Peyer's patch (tissue), 4 donors: Measurements from ENCODE around the gene TMEM91. TPM values are rescaled to one million over a fixed set of nuclear protein-coding genes. Genes with fewer than 3 reads are reported as not detected.

Source experiments
- DNase-seq, 3 donors: peaks; one replicate each; pipeline ENCODE4 v3.0.0-alpha.2; 2017 to 2019
- H3K27ac ChIP-seq, 4 donors: fragments of 200-600 bp; sonication (generic); one replicate each; pipeline ENCODE4 v1.5.1; 2016 to 2019
- H3K27me3 ChIP-seq, 2 donors: fragments of 200-600 bp; sonication (generic); one replicate each; pipeline ENCODE4 v1.5.1; 2019
- H3K36me3 ChIP-seq, 3 donors: fragments of 200-600 bp; sonication (generic); one replicate each; pipeline ENCODE4 v1.5.1; 2016 to 2019
- H3K4me1 ChIP-seq, 4 donors: fragments of 200-600 bp; sonication (generic); one replicate each; pipeline ENCODE4 v1.5.1; 2016 to 2019
- H3K4me3 ChIP-seq, 4 donors: fragments of 200-600 bp; sonication (generic); 1 replicate in 3 of 4; 2 replicates in 1 of 4; pipeline ENCODE4 v1.5.1; 2016 to 2019; ENCODE audit warnings: mild to moderate bottlenecking in 1 of 4
- H3K9me3 ChIP-seq, 4 donors: fragments of 200-600 bp; sonication (generic); one replicate each; pipeline ENCODE4 v1.5.1; 2016 to 2019; ENCODE audit warnings: mild to moderate bottlenecking in 1 of 4
- POLR2A ChIP-seq, 2 donors: fragments of 450-650 bp; IDR thresholded peaks; one replicate each; pipeline ENCODE4 v1.5.1; 2017; ENCODE audit warnings: antibody characterized with exemption in 2 of 2, mild to moderate bottlenecking in 2 of 2, moderate library complexity in 2 of 2
- total RNA-seq, 4 donors: library from RNA; depleted of rRNA; stranded (reverse); fragments of >200 nt; gene quantifications; one replicate each; pipeline ENCODE4 v1.1.0, GENCODE V29; 2016
- TF ChIP-seq, protein P1 (sequence below), 6 experiments: fragments of 450-650 bp in 4 of 6; fragments of 200-600 bp in 2 of 6; sonication (generic) in 1 of 6; IDR thresholded peaks; one replicate each; pipeline ENCODE4 v1.5.1; 2017 to 2019; ENCODE audit warnings: antibody characterized with exemption in 6 of 6, mild to moderate bottlenecking in 3 of 6, moderate library complexity in 1 of 6

TMEM91 gene
- total RNA-seq, 4 donors from 2014 or later = 8.3 to 19.6 (median 11.0) TPM

DNA sequence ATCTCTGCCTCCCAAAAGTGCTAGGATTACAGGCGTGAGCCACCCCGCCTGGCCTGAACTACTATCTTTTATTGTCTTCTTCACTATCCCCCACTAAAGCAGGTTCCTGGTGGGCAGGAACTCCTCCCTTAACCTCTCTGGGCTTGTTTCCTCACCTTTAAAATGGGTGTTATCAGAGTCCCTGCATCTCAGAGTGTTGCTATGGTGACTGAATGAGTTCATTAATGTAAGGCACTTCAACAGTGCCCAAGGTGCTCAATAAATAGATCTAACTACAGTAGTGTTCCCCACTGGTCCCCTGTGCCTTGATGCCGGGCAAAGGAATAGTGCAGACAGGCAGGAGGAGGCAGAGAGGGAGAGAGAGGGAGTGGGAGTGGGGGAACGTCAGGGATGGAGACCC is 45.9 kb upstream of the TMEM91 start:
- TF ChIP-seq POLR2A (IDR thresholded peaks at IDR 0.05) = no peak
- TF ChIP-seq, protein P1, sequence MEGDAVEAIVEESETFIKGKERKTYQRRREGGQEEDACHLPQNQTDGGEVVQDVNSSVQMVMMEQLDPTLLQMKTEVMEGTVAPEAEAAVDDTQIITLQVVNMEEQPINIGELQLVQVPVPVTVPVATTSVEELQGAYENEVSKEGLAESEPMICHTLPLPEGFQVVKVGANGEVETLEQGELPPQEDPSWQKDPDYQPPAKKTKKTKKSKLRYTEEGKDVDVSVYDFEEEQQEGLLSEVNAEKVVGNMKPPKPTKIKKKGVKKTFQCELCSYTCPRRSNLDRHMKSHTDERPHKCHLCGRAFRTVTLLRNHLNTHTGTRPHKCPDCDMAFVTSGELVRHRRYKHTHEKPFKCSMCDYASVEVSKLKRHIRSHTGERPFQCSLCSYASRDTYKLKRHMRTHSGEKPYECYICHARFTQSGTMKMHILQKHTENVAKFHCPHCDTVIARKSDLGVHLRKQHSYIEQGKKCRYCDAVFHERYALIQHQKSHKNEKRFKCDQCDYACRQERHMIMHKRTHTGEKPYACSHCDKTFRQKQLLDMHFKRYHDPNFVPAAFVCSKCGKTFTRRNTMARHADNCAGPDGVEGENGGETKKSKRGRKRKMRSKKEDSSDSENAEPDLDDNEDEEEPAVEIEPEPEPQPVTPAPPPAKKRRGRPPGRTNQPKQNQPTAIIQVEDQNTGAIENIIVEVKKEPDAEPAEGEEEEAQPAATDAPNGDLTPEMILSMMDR (IDR thresholded peaks at IDR 0.05) = no peak
- Histone ChIP-seq H3K27me3 (no peaks in the 10 kb centered on the region), H3K4me3 (no peak overlapping the region), H3K36me3 (peaks cover 0 to 24% (median 0%) of the 10 kb centered on the region in 3 donors), H3K27ac (no peak overlapping the region), H3K9me3 (no peaks in the 10 kb centered on the region), H3K4me1 (peaks cover 8 to 51% (median 35%) of the 10 kb centered on the region in 4 donors)
- no peak for DNase-seq

DNA sequence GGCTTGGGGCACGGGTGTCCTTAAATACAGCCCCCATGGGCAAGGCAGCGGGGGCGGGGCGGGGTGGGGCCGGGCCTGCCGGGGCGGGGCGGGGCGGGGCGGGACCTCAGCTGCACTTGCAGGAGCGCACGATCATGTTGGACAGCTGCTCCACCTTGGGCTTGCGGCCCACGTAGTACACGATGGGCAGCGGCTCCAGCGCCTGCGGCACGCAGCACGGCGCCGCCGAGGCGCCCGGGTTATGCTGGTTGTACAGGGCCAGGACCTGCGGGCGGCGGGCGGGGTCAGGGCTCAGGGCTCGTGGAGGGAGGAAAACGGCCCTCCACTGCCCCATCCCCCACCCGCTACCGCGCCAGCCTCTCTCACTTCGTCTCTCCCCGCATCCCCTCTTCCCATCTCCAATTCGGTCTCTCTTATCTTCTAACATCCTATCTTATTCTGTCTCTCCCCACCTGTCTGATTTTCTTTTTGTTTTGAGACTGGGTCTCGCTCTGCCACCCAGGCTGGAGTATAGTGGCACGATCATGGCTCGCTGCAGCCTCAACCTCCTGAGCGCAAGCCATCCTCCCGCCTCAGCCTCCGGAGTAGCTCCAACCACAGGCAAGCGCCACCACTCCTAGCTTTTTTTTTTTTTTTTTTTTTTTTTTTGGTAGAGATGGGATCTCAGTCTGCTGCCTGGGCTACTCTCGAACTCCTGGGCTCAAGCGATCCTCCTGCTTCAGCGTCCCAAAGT is 45.2 kb upstream of the TMEM91 start:
- no peak for DNase-seq
- no peak overlapping the region for H3K27ac ChIP-seq
- no peaks in the 10 kb centered on the region for H3K27me3 ChIP-seq
- H3K4me3 ChIP-seq = no peak overlapping the region
- TF ChIP-seq, protein P1 (IDR thresholded peaks at IDR 0.05) = no peak
- no peak for TF ChIP-seq POLR2A (IDR thresholded peaks at IDR 0.05)
- H3K36me3 ChIP-seq = peaks cover 0 to 29% (median 0%) of the 10 kb centered on the region in 3 donors
- H3K9me3 ChIP-seq = no peaks in the 10 kb centered on the region
- peaks cover 2 to 45% (median 28%) of the 10 kb centered on the region in 4 donors for H3K4me1 ChIP-seq

DNA sequence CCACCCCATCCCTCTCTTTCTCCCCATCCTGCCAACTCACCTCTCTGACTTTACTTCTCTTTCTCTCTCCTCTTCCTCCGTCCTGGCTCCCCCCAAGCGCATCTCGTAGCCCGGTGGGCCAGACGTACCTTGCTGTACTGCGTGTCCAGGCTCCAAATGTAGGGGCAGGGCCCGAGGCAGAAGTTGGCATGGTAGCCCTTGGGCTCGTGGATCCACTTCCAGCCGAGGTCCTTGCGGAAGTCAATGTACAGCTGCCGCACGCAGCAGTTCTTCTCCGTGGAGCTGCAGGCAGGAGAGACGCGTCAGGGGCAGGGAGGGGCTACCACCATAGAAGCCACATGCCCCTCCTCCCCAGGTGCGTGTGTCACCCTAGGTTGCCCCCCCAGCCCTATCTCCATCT is 44.3 kb upstream of the TMEM91 start:
- Histone ChIP-seq H3K4me3 (no peak overlapping the region), H3K36me3 (peaks cover 0 to 29% (median 0%) of the 10 kb centered on the region in 3 donors), H3K4me1 (peaks cover 0 to 37% (median 25%) of the 10 kb centered on the region in 4 donors), H3K27ac (no peak overlapping the region), H3K9me3 (no peaks in the 10 kb centered on the region), H3K27me3 (no peaks in the 10 kb centered on the region)
- DNase-seq = no peak
- TF ChIP-seq, protein P1 (IDR thresholded peaks at IDR 0.05) = no peak
- no peak for TF ChIP-seq POLR2A (IDR thresholded peaks at IDR 0.05)

DNA sequence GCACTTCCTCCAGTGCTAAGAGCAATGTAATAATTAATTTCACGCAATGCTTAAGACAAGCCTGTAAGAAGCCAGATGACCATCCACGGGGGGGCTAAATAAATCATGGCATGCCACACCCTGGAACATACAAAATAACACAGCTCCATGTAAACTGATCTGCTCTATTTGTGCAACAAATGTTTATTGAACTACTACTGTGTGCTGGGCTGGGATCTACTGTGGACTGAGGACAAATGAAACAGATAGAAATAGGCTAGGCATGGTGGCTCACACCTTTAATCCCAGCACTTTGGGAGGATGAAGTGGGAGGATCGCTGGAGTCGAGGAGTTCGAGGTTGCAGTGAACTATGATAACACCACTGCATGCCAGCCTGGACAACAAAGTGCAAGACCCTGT is 43.9 kb upstream of the TMEM91 start:
- no peak overlapping the region for H3K4me3 ChIP-seq
- H3K4me1 ChIP-seq = peaks cover 0 to 32% (median 22%) of the 10 kb centered on the region in 4 donors
- TF ChIP-seq, protein P1 (IDR thresholded peaks at IDR 0.05) = no peak
- TF ChIP-seq POLR2A (IDR thresholded peaks at IDR 0.05) = no peak
- peaks cover 0 to 29% (median 0%) of the 10 kb centered on the region in 3 donors for H3K36me3 ChIP-seq
- no peak overlapping the region for H3K27ac ChIP-seq
- H3K27me3 ChIP-seq = no peaks in the 10 kb centered on the region
- no peak for DNase-seq
- no peaks in the 10 kb centered on the region for H3K9me3 ChIP-seq

DNA sequence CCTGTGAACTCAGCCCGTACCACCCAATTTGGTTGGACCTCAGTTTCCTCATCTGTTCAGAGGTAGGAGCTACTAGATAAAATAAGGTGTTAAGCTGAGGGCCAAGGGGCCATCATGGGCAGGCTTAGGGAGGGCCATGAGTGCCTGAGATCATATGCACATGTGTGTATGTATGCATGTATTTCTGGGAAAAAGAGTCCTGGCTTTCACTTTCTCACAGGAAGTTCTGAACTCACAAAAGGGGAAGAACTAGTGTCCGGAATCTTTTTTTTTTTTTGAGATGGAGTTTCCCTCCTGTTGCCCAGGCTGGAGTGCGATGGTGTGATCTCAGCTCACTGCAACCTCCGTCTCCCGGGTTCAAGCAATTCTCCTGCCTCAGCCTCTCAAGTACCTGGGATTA is 41.5 kb upstream of the TMEM91 start:
- Histone ChIP-seq H3K27me3 (no peaks in the 10 kb centered on the region), H3K27ac (peak overlapping the region in 2 of 4 donors; percentile 39 to 57), H3K36me3 (peaks cover 0 to 29% (median 0%) of the 10 kb centered on the region in 3 donors), H3K9me3 (no peaks in the 10 kb centered on the region), H3K4me3 (no peak overlapping the region), H3K4me1 (peaks cover 0 to 13% (median 8%) of the 10 kb centered on the region in 4 donors)
- TF ChIP-seq, protein P1 (IDR thresholded peaks at IDR 0.05) = no peak
- TF ChIP-seq POLR2A (IDR thresholded peaks at IDR 0.05) = no peak
- DNase-seq = no peak
